H1 (cell line): ENCODE data around the gene NEURL1. TPM values are rescaled to one million over a fixed set of nuclear protein-coding genes. Genes with fewer than 3 reads are reported as not detected.
A peak's percentile ranks its signal among the peaks of the same experiment; 100 is the strongest.

Experiments
- CTCF ChIA-PET: fragments of 300-600 bp; sonication (Branson Sonifier 250); formaldehyde crosslinking; loops from one replicate; lab custom pipeline; 2021; ENCODE audit not compliant: partially characterized antibody; lab: Charles Lee
- POLR2A ChIA-PET: fragments of 300-600 bp; sonication (Branson Sonifier 250); formaldehyde crosslinking; loops from one replicate; lab custom pipeline; 2021; ENCODE audit warnings: inconsistent platforms; ENCODE audit not compliant: partially characterized antibody; lab: Charles Lee
- DNase-seq, 2 experiments: peaks; one replicate each; pipeline versions ENCODE4 v3.0.0 to v3.0.0-alpha.2; 2010 to 2022; ENCODE audit warnings: low spot score in 2 of 2, low read depth in 1 of 2, mixed read lengths in 1 of 2
- FAIRE-seq: peaks from 2 replicates; lab custom pipeline; 2011; peaks lifted over from hg19 to GRCh38; lab: Jason Lieb, UNC
- H2AFZ ChIP-seq: 2 replicates; pipeline ENCODE4 v1.8.1; 2012; ENCODE audit warnings: low read length, inconsistent platforms
- H2AK5ac ChIP-seq: 2 replicates; pipeline ENCODE4 v1.6.1; 2013; ENCODE audit warnings: low read depth, low read length
- H2BK120ac ChIP-seq: replicated peaks from 2 replicates; pipeline ENCODE3; 2013; ENCODE audit warnings: low read depth, low read length, inconsistent platforms
- H2BK12ac ChIP-seq: 2 replicates; pipeline ENCODE4 v1.6.1; 2013; ENCODE audit warnings: low read depth, low read length
- H2BK15ac ChIP-seq: 2 replicates; pipeline ENCODE4 v1.6.1; 2013; ENCODE audit warnings: low read length
- H2BK20ac ChIP-seq: 2 replicates; pipeline ENCODE4 v1.6.1; 2013; ENCODE audit warnings: low read length
- H2BK5ac ChIP-seq: 2 replicates; pipeline ENCODE4 v1.6.1; 2013; ENCODE audit warnings: low read depth, low read length
- H3K14ac ChIP-seq: 2 replicates; pipeline ENCODE4 v1.6.1; 2013; ENCODE audit warnings: inconsistent platforms; ENCODE audit not compliant: insufficient read length
- H3K18ac ChIP-seq: 2 replicates; pipeline ENCODE4 v1.6.1; 2013; ENCODE audit warnings: low read length; ENCODE audit errors: extremely low read depth
- H3K23ac ChIP-seq: 2 replicates; pipeline ENCODE4 v1.6.1; 2013; ENCODE audit warnings: inconsistent platforms; ENCODE audit not compliant: insufficient read length
- H3K23me2 ChIP-seq: 2 replicates; pipeline ENCODE4 v1.6.1; 2013; ENCODE audit warnings: low read depth, low read length
- H3K27ac ChIP-seq: 2 replicates; pipeline ENCODE4 v1.6.1; 2011; ENCODE audit warnings: low read depth, low read length, inconsistent platforms
- H3K27me3 ChIP-seq, 4 experiments: replicated peaks in 1 of 4; 1 replicate in 1 of 4; 2 replicates in 3 of 4; pipeline versions ENCODE4 v1.6.1 to v1.8.1; 2011 to 2013; ENCODE audit warnings: low read length in 3 of 4, mild to moderate bottlenecking in 3 of 4, inconsistent platforms in 2 of 4, mixed read lengths in 2 of 4, moderate library complexity in 1 of 4; ENCODE audit not compliant: control insufficient read depth in 3 of 4, insufficient read depth in 3 of 4; ENCODE audit errors: extremely low read depth in 1 of 4
- H3K36me3 ChIP-seq, 4 experiments: 2 replicates each; pipeline versions ENCODE4 v1.6.1 to v1.8.1; 2011 to 2013; ENCODE audit warnings: mild to moderate bottlenecking in 4 of 4, low read length in 3 of 4, moderate library complexity in 2 of 4, control low read depth in 1 of 4, inconsistent platforms in 1 of 4; ENCODE audit not compliant: insufficient read depth in 4 of 4, control insufficient read depth in 2 of 4
- H3K4ac ChIP-seq: replicated peaks from 2 replicates; pipeline ENCODE3; 2013; ENCODE audit warnings: low read length, low read depth, mixed read lengths, inconsistent platforms; ENCODE audit not compliant: insufficient read length
- H3K4me1 ChIP-seq, 4 experiments: replicated peaks in 1 of 4; 1 replicate in 1 of 4; 2 replicates in 3 of 4; pipeline versions ENCODE4 v1.6.1 to v1.8.1; 2011 to 2013; ENCODE audit warnings: low read length in 3 of 4, inconsistent platforms in 2 of 4, mixed read lengths in 1 of 4; ENCODE audit not compliant: insufficient read depth in 4 of 4, control insufficient read depth in 3 of 4
- H3K4me2 ChIP-seq, 2 experiments: 2 replicates each; pipeline versions ENCODE4 v1.6.1 to v1.8.1; 2011 to 2013; ENCODE audit warnings: low read depth in 2 of 2, low read length in 2 of 2, control low read depth in 1 of 2, inconsistent platforms in 1 of 2, mild to moderate bottlenecking in 1 of 2; ENCODE audit not compliant: insufficient read depth in 1 of 2
- H3K4me3 ChIP-seq, 4 experiments: fragments of 200-600, 300-600 bp in 1 of 4; sonication (generic), shearing (Covaris generic), sonication (Bioruptor Twin) in 1 of 4; 2 replicates each; pipeline versions ENCODE4 v1.5.1 to v1.8.1; 2011 to 2016; ENCODE audit warnings: low read length in 4 of 4, low read depth in 3 of 4, control low read depth in 2 of 4, inconsistent platforms in 2 of 4, mild to moderate bottlenecking in 2 of 4, mixed read lengths in 1 of 4, moderate library complexity in 1 of 4; ENCODE audit not compliant: insufficient read depth in 2 of 4; ENCODE audit errors: extremely low read depth in 1 of 4
- H3K56ac ChIP-seq: replicated peaks from 2 replicates; pipeline ENCODE3; 2013; ENCODE audit warnings: low read depth, mild to moderate bottlenecking, mixed read lengths, low read length, inconsistent platforms; ENCODE audit not compliant: insufficient read length
- H3K79me1 ChIP-seq: 2 replicates; pipeline ENCODE4 v1.6.1; 2013; ENCODE audit warnings: low read depth, low read length, control low read depth
- H3K79me2 ChIP-seq, 2 experiments: 2 replicates each; pipeline versions ENCODE4 v1.6.1 to v1.8.1; 2012 to 2013; ENCODE audit warnings: low read length in 2 of 2, mild to moderate bottlenecking in 2 of 2, inconsistent platforms in 1 of 2; ENCODE audit not compliant: insufficient read depth in 2 of 2, control insufficient read depth in 1 of 2
- H3K9ac ChIP-seq, 4 experiments: replicated peaks in 1 of 4; 1 replicate in 1 of 4; 2 replicates in 3 of 4; pipeline versions ENCODE4 v1.6.1 to v1.8.1; 2011 to 2013; ENCODE audit warnings: low read depth in 3 of 4, low read length in 3 of 4, control low read depth in 2 of 4, mild to moderate bottlenecking in 2 of 4, moderate library complexity in 2 of 4, inconsistent platforms in 1 of 4; ENCODE audit errors: extremely low read depth in 1 of 4
- H3K9me3 ChIP-seq, 2 experiments: 2 replicates each; pipeline versions ENCODE4 v1.6.1 to v1.8.1; 2012 to 2013; ENCODE audit warnings: mild to moderate bottlenecking in 2 of 2, moderate library complexity in 2 of 2, control low read depth in 1 of 2, inconsistent platforms in 1 of 2, low read depth in 1 of 2, low read length in 1 of 2, mixed read lengths in 1 of 2; ENCODE audit not compliant: insufficient read depth in 2 of 2
- H4K20me1 ChIP-seq, 2 experiments: replicated peaks in 1 of 2; 2 replicates each; pipeline versions ENCODE3 to v1.8.1; 2011 to 2013; ENCODE audit warnings: inconsistent platforms in 2 of 2, low read length in 2 of 2, mild to moderate bottlenecking in 1 of 2; ENCODE audit not compliant: insufficient read depth in 2 of 2, control insufficient read depth in 1 of 2
- H4K5ac ChIP-seq: 2 replicates; pipeline ENCODE4 v1.6.1; 2013; ENCODE audit warnings: low read length, low read depth, mixed read lengths, inconsistent platforms; ENCODE audit not compliant: insufficient read length
- H4K8ac ChIP-seq: 2 replicates; pipeline ENCODE4 v1.8.0; 2013; ENCODE audit warnings: mild to moderate bottlenecking, moderate library complexity, low read length, inconsistent platforms; ENCODE audit not compliant: insufficient read depth; ENCODE audit errors: extremely low read depth
- H4K91ac ChIP-seq: replicated peaks from 2 replicates; pipeline ENCODE3; 2013; ENCODE audit warnings: low read length, mixed read lengths, inconsistent platforms; ENCODE audit not compliant: insufficient read length
- BACH1 ChIP-seq: IDR thresholded peaks from 2 replicates; pipeline ENCODE4 v1.6.1; 2012; ENCODE audit warnings: low read length, improper control_type of control experiment
- CEBPB ChIP-seq: IDR thresholded peaks from 2 replicates; pipeline ENCODE4 v1.6.1; 2012; ENCODE audit warnings: low read depth, low read length
- CREB1 ChIP-seq: IDR thresholded peaks from 2 replicates; pipeline ENCODE4 v1.6.1; 2012; ENCODE audit warnings: inconsistent platforms
- EGR1 ChIP-seq: IDR thresholded peaks from 2 replicates; pipeline ENCODE4 v1.6.1; 2011; ENCODE audit warnings: low read depth, low read length, borderline replicate concordance
- GTF2F1 ChIP-seq: IDR thresholded peaks from 2 replicates; pipeline ENCODE4 v1.6.1; 2012; ENCODE audit warnings: low read depth, low read length, improper control_type of control experiment, borderline replicate concordance
- HDAC6 ChIP-seq: IDR thresholded peaks from one replicate; pipeline ENCODE4 v1.7.1; 2012; ENCODE audit warnings: low read depth, mild to moderate bottlenecking, inconsistent platforms, low read length, moderate library complexity
- JUN ChIP-seq: IDR thresholded peaks from 2 replicates; pipeline ENCODE4 v1.6.1; 2011; ENCODE audit warnings: low read depth, mild to moderate bottlenecking, improper control_type of control experiment, low read length
- POLR2AphosphoS5 ChIP-seq: IDR thresholded peaks from 2 replicates; pipeline ENCODE4 v1.6.1; 2011; ENCODE audit warnings: low read depth, low read length
- SAP30 ChIP-seq: fragments of 300-600 bp; sonication (generic); IDR thresholded peaks from 2 replicates; pipeline ENCODE4 v1.7.1; 2012; ENCODE audit warnings: low read length, moderate library complexity, mild to moderate bottlenecking, inconsistent platforms; ENCODE audit not compliant: insufficient read depth, insufficient replicate concordance
- SIRT6 ChIP-seq: IDR thresholded peaks from one replicate; pipeline ENCODE4 v1.7.1; 2012; ENCODE audit warnings: low read length, inconsistent platforms
- SP4 ChIP-seq: IDR thresholded peaks from 2 replicates; pipeline ENCODE4 v1.6.1; 2012; ENCODE audit warnings: low read length, inconsistent platforms
- TEAD4 ChIP-seq: IDR thresholded peaks from 2 replicates; pipeline ENCODE4 v1.6.1; 2012; ENCODE audit warnings: low read depth, low read length, inconsistent platforms, mixed read lengths
- WGBS, 2 experiments: shearing (Covaris generic) in 1 of 2; methylation state at CpG; one replicate each; pipeline versions ENCODE4 v1.1.6 to v1.1.7; 2013 to 2015; ENCODE audit warnings: low lambda C conversion rate in 2 of 2, mixed read lengths in 2 of 2, inconsistent platforms in 1 of 2, low coverage in 1 of 2, missing lambda C conversion rate in 1 of 2; ENCODE audit not compliant: insufficient replicate concordance in 2 of 2, insufficient coverage in 1 of 2, insufficient read length in 1 of 2; ENCODE audit errors: extremely low coverage in 1 of 2, missing lambda C conversion rate in 1 of 2; 5-methylcytosine and 5-hydroxymethylcytosine counted together
- polyA plus RNA-seq, 7 experiments: library from polyadenylated mRNA; depleted of rRNA in 3 of 7; stranded (reverse) in 5 of 7; unstranded in 2 of 7; fragments of >200 nt in 5 of 7; fragments of 200-250 nt in 2 of 7; gene quantifications; 1 replicate in 5 of 7; 2 replicates in 1 of 7; 4 replicates in 1 of 7; pipeline versions ENCODE4 v1.2.1 to v1.2.3, GENCODE V29; 2011 to 2013; ENCODE audit warnings: missing spikeins in 2 of 7, mixed read lengths in 2 of 7
- total RNA-seq: library from RNA; stranded (reverse); fragmentation: NEBNext Ultra II Directional; extraction: Animal tissue kit (Norgen Biotek cat#: 25700); gene quantifications from 2 replicates; pipeline ENCODE4 v1.2.1, GENCODE V29; 2021
- TF ChIP-seq, protein P1 (sequence below): IDR thresholded peaks from 2 replicates; pipeline ENCODE4 v1.6.1; 2012; ENCODE audit warnings: inconsistent platforms

NEURL1 gene
- total and polyA plus RNA-seq, 2 of the 8 experiments (the other 6 are each of a cell fraction or from before 2014, with no cell fraction given): 0.54 to 0.58 TPM

DNA sequence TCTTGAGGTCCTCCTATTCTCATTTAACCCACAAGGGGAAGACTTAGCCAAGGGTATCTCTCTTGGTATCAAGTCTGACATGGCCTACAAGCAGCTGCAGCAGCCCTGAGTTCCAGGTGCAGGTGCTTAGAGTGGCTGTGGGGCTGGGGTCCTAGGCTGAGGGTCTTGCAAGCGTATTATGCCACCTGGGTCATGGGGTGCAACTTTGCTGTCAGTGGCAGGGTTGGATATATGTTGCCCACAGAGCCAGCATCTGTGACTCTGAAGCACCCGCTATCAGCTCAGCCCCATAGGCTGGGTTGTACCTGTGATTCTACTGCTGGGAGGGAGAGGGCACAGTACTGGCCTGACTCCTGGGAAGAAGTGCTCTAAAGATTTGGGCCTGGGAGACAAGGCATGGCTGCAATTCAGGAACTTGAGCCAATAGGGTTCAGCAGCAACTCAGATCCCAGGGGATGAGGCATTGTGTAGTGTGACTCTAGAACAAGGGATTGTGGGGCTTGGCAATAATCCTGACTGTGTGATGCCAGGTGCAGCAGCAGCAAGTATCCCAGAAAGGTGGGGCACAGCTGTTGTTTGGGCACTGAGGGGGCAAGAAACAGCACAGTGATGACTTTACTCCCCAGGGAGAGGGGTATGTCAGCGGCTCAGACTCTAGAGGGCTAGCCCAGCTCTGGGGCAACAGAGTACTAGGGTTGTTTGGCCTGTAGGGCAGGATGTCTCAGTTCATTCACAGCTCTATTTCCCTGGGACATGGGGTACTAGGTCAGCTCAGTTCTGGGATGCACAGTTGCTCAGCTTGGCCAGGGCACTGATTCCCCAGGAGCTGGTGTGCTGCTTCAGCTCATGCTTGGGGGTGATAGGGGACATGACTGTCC lies 41.4 kb downstream of the NEURL1 start:
- H4K8ac ChIP-seq: no peak overlapping the region; the same call in 1 of the 2 replicates
- DNase-seq (no peak), FAIRE-seq (no peak)
- H3K27me3 ChIP-seq: no peaks in the 10 kb centered on the region; a peak in 1 of 7 replicates
- H3K36me3 ChIP-seq: no peaks in the 10 kb centered on the region
- H2BK12ac ChIP-seq: no peak overlapping the region
- ChIA-PET POLR2A (interaction anchor here (1.1 kb wide), 1 partner anchor 28 kb away, joined by 3 read pairs; no protein-coding TSS in a partner anchor), CTCF (interaction anchor here (0.9 to 2.3 kb wide), 6 partner anchors 9 to 71 kb away, joined by 3 to 7 read pairs (median 4); no protein-coding TSS in a partner anchor)
- H3K79me2 ChIP-seq: no peaks in the 10 kb centered on the region
- peaks cover 3 to 8% of the 10 kb centered on the region in 2 experiments; a peak in 1 of 4 replicates for H3K9me3 ChIP-seq
- no peak overlapping the region for H3K18ac ChIP-seq
- no peak overlapping the region for H3K4me3 ChIP-seq
- no peak overlapping the region for H2BK15ac ChIP-seq
- no peak overlapping the region for H2BK20ac ChIP-seq
- WGBS, 2 experiments: 88% methylated on average over 3 of the region's 3 CpGs; no CpG with 5 or more reads in 1 of the 2 experiments
- no peak overlapping the region for H3K27ac ChIP-seq
- no peaks in the 10 kb centered on the region for H3K79me1 ChIP-seq
- no peaks in the 10 kb centered on the region for H3K4me1 ChIP-seq
- no peak overlapping the region for H3K4ac ChIP-seq
- H3K4me2 ChIP-seq: no peak overlapping the region
- H3K23me2 ChIP-seq: no peaks in the 10 kb centered on the region
- H4K5ac ChIP-seq: no peak overlapping the region
- H2AK5ac ChIP-seq: no peak overlapping the region
- H3K9ac ChIP-seq: no peak overlapping the region
- no peak overlapping the region for H2BK120ac ChIP-seq
- no peaks in the 10 kb centered on the region for H4K20me1 ChIP-seq
- no peak overlapping the region for H2BK5ac ChIP-seq
- H3K23ac ChIP-seq: no peak overlapping the region
- no peak overlapping the region for H3K56ac ChIP-seq
- no peak overlapping the region for H4K91ac ChIP-seq
- no peak overlapping the region for H3K14ac ChIP-seq
- H2AFZ ChIP-seq: peak overlapping the region; percentile 43; the same call in 1 of the 2 replicates
- TF ChIP-seq GTF2F1: no peak
- no peak for TF ChIP-seq CEBPB
- no peak for TF ChIP-seq SIRT6
- no peak for TF ChIP-seq HDAC6
- TF ChIP-seq JUN: no peak
- TF ChIP-seq EGR1: no peak
- no peak for TF ChIP-seq SP4
- no peak for TF ChIP-seq CREB1
- TF ChIP-seq, protein P1, sequence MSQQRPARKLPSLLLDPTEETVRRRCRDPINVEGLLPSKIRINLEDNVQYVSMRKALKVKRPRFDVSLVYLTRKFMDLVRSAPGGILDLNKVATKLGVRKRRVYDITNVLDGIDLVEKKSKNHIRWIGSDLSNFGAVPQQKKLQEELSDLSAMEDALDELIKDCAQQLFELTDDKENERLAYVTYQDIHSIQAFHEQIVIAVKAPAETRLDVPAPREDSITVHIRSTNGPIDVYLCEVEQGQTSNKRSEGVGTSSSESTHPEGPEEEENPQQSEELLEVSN: no peak
- no peak for TF ChIP-seq POLR2AphosphoS5
- no peak for TF ChIP-seq BACH1
- no peak for TF ChIP-seq TEAD4
- TF ChIP-seq SAP30: no peak
